Upper lobe of left lung (tissue), 6 donors: ENCODE measurements around the gene NFIB. TPM values are rescaled to one million over a fixed set of nuclear protein-coding genes. Genes with fewer than 3 reads are reported as not detected.

ENCODE experiments used
- ATAC-seq, 2 donors: fragments of 200-7000 bp; cut with Tn5 transposase; one replicate each; pipeline ENCODE4 v1.9.1; 2022; ENCODE audit warnings: mild to moderate bottlenecking in 2 of 2, moderate library complexity in 2 of 2; ENCODE audit not compliant: low FRiP score in 2 of 2
- DNase-seq, 2 donors: peaks; one replicate each; pipeline ENCODE4 v3.0.0-alpha.2; 2019 to 2020
- H3K27ac ChIP-seq, 4 donors: fragments of 200-600 bp; sonication (generic); one replicate each; pipeline ENCODE4 v1.5.1; 2016 to 2019
- H3K27me3 ChIP-seq, 4 donors: fragments of 200-600 bp; sonication (generic); one replicate each; pipeline ENCODE4 v1.5.1; 2017 to 2019
- H3K36me3 ChIP-seq, 4 donors: fragments of 200-600 bp; sonication (generic); one replicate each; pipeline ENCODE4 v1.5.1; 2016 to 2019
- H3K4me1 ChIP-seq, 4 donors: fragments of 200-600 bp; sonication (generic); one replicate each; pipeline ENCODE4 v1.5.1; 2018 to 2019
- H3K4me3 ChIP-seq, 4 donors: fragments of 200-600 bp; sonication (generic); one replicate each; pipeline ENCODE4 v1.5.1; 2017 to 2019; ENCODE audit warnings: mild to moderate bottlenecking in 2 of 4, moderate library complexity in 1 of 4
- H3K9me3 ChIP-seq, 4 donors: fragments of 200-600 bp; sonication (generic); one replicate each; pipeline ENCODE4 v1.5.1; 2018 to 2019
- EP300 ChIP-seq, 4 donors: sonication (generic); formaldehyde crosslinking; IDR thresholded peaks; one replicate each; pipeline ENCODE4 v1.5.1; 2017; ENCODE audit warnings: antibody characterized with exemption in 4 of 4, control low read depth in 2 of 4
- POLR2A ChIP-seq, 4 donors: fragments of 450-650 bp; IDR thresholded peaks; one replicate each; pipeline ENCODE4 v1.5.1; 2016 to 2017; ENCODE audit warnings: antibody characterized with exemption in 4 of 4, mild to moderate bottlenecking in 2 of 4
- POLR2AphosphoS5 ChIP-seq, 2 donors: sonication (generic); formaldehyde crosslinking; IDR thresholded peaks; one replicate each; pipeline ENCODE4 v1.5.1; 2017; ENCODE audit warnings: antibody characterized with exemption in 2 of 2
- WGBS, 2 donors: methylation state at CpG; one replicate each; pipeline ENCODE4 v1.1.5; 2017 to 2018; 5-methylcytosine and 5-hydroxymethylcytosine counted together
- total RNA-seq, 6 donors: library from RNA; depleted of rRNA in 4 of 6; stranded (reverse); fragments of >200 nt in 4 of 6; gene quantifications; one replicate each; pipeline versions ENCODE4 v1.1.0 to v1.2.1, GENCODE V29; 2016 to 2021
- TF ChIP-seq, protein P1 (sequence below), 6 experiments: fragments of 450-650 bp in 4 of 6; fragments of 200-600 bp in 2 of 6; sonication (generic) in 2 of 6; IDR thresholded peaks; one replicate each; pipeline ENCODE4 v1.5.1; 2016 to 2019; ENCODE audit warnings: antibody characterized with exemption in 6 of 6
- donor health status: DM: no; HTN: no; CAD: no; lungs with moderate emphysema.
- donor health status: DM: no; HTN: yes; CAD: no; lungs with severe emphysema.

Gene NFIB
- total RNA-seq, 6 donors from 2014 or later, result 33.9 to 109 (median 67.5) TPM

DNA sequence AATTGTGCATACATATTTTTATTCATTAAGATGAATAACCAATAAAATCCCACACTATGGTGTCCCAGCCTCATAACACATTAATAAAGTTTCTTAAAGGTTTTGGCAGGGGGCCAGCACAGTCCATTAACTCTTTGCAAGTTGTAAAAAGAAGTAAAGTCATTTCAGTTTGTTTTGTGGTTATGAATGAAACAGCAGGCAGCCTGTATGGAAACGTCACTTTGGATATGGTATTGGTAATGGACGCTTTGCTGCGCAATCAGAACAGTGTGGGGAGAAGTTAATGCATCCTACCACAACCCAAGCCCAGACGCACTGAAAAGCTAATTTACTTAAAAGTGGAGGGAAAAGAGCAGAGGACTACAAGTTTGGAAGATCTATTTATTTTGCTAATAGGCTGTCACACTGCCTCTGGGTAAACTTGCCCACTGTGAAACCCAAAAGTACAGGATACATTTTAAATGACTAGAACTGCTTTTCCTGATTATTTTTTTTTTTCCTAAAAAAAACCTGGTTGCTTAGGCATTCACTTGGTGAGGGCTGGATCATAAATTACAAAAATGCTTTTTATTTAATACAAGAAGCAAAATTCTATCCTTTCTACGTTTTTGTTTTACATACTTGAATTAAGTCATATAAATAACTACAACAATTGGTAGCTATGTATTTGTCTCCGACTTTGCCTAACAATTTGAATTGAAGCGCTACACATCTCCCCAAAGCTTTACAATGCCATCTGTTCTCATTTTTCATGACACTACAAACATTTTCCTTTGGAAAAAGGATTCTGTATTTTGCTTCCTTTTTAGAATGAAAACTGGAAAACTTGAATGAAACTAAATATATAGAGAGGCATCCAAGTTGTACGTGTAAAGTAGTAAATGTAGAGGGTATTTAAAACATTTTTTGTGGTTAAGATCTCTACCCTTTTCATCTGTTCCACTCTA lies 104.3 kb downstream of the NFIB start:
- H3K27ac ChIP-seq, result no peak overlapping the region
- no peak for DNase-seq

DNA sequence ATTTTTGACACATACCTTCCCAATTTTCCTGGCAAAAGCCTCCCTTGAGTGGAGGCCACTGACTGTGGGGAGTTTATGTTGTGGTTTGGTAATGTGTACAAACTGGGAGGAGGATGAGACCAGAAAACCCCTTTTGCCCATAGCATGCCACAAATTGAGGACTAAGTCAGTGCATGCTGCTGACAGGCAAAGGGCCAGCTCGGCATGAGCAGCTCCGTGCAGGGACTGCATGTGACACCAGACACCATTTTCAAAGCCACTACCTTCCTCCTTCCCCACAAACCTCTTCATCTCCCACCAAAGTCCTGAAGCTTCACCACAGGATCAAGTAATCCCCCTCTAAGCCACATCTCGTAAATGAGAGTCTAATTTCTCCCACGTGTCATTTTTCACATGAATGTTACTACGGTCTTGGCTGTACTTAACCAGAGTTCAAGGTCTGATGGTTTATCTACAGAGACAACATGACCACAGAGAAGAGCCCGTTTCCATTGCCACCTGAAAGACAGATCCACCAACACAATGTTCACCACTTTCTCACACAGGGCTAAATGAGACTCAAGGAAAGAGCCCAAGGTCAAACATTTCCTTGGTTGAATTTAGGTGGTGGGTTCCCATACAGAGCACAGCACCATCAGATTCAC lies 106.5 kb downstream of the NFIB start:
- Histone ChIP-seq H3K4me3 (no peak overlapping the region), H3K9me3 (no peaks in the 10 kb centered on the region), H3K4me1 (peaks cover 12 to 31% (median 26%) of the 10 kb centered on the region in 4 donors), H3K36me3 (no peaks in the 10 kb centered on the region), H3K27ac (no peak overlapping the region), H3K27me3 (no peaks in the 10 kb centered on the region)
- no peak for DNase-seq
- TF ChIP-seq, protein P1, sequence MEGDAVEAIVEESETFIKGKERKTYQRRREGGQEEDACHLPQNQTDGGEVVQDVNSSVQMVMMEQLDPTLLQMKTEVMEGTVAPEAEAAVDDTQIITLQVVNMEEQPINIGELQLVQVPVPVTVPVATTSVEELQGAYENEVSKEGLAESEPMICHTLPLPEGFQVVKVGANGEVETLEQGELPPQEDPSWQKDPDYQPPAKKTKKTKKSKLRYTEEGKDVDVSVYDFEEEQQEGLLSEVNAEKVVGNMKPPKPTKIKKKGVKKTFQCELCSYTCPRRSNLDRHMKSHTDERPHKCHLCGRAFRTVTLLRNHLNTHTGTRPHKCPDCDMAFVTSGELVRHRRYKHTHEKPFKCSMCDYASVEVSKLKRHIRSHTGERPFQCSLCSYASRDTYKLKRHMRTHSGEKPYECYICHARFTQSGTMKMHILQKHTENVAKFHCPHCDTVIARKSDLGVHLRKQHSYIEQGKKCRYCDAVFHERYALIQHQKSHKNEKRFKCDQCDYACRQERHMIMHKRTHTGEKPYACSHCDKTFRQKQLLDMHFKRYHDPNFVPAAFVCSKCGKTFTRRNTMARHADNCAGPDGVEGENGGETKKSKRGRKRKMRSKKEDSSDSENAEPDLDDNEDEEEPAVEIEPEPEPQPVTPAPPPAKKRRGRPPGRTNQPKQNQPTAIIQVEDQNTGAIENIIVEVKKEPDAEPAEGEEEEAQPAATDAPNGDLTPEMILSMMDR (IDR thresholded peaks at IDR 0.05), result no peak
- TF ChIP-seq POLR2A (IDR thresholded peaks at IDR 0.05) (no peak), POLR2AphosphoS5 (IDR thresholded peaks at IDR 0.05) (no peak), EP300 (IDR thresholded peaks at IDR 0.05) (no peak)
- ATAC-seq, result no peak
- WGBS, 2 donors, result 82 to 87% methylated on average over 6 of the region's 6 CpGs

More for the DNA sequence above, 104.3 kb downstream of the NFIB start:
- Histone ChIP-seq H3K4me1 (peaks cover 3 to 33% (median 25%) of the 10 kb centered on the region in 4 donors), H3K4me3 (no peak overlapping the region), H3K36me3 (no peaks in the 10 kb centered on the region), H3K9me3 (no peaks in the 10 kb centered on the region), H3K27me3 (no peaks in the 10 kb centered on the region)
- 77 to 80% methylated on average over 8 of the region's 8 CpGs for WGBS, 2 donors
- no peak for ATAC-seq
- TF ChIP-seq EP300 (IDR thresholded peaks at IDR 0.05), result no peak
- no peak for TF ChIP-seq POLR2AphosphoS5 (IDR thresholded peaks at IDR 0.05)
- TF ChIP-seq POLR2A (IDR thresholded peaks at IDR 0.05), result no peak
- TF ChIP-seq, protein P1 (IDR thresholded peaks at IDR 0.05), result no peak

DNA sequence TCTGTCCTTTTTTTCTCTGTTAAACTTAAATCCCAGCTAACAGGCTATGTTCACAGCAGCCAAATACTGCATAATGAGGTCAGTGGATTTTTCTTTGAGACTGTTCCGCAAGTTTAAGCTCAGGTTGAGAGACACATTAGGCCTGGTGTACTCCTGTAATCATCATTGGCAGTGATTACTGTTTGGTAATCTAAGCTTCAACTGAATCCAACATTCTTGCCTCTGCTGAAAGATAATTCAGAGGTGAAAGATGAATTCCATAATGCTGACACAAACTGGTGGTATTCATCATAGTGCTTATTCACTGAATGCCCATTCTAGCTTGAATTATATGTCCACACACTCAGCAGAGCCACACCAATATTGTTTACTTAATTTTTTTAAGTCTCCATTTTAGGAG lies 108.5 kb downstream of the NFIB start:
- Histone ChIP-seq H3K9me3 (no peaks in the 10 kb centered on the region), H3K36me3 (no peaks in the 10 kb centered on the region), H3K4me3 (no peak overlapping the region), H3K27me3 (no peaks in the 10 kb centered on the region), H3K4me1 (peaks cover 13 to 23% (median 15%) of the 10 kb centered on the region in 4 donors), H3K27ac (peak overlapping the region in 1 of 4 donors; percentile 27)
- no peak for DNase-seq
- peak in 1 of 2 donors; percentile 73 for ATAC-seq
- WGBS, 2 donors, result 80 to 85% methylated on average over 1 of the region's 1 CpG
- TF ChIP-seq, protein P1 (IDR thresholded peaks at IDR 0.05), result no peak
- no peak for TF ChIP-seq EP300 (IDR thresholded peaks at IDR 0.05)
- TF ChIP-seq POLR2AphosphoS5 (IDR thresholded peaks at IDR 0.05), result no peak
- TF ChIP-seq POLR2A (IDR thresholded peaks at IDR 0.05), result no peak

DNA sequence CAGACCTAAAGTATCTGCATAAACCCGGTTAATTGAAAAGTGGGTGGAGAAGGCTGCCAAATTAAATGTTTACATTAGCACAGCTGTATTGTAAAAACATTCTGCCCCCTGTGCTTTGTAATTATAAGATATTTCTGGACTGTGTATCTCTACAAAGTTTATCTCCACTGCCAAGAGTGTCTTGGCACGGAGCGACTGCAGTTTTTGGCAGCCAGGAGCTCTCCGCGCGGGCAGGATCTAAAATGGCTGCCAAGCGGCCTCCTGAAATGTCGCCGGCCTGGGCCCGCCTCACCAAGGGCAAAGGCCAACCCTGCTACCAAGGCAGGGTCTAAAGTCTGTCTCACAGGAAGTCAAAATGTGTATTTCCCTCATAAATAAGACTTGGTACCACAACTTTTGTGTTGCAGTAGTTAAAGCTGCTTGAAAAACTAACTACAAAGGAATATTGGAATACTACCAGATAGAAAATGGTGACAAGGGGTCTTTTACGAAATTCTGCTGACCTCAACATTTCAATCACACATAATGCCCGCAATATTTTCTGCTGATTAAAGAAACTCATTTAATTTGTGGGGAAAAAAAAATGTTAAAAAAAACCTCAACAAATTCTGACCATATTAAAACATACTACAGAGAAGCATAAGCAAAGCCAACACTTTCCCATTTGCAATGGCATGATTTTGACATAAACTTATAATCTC lies 110.4 kb downstream of the NFIB start:
- ATAC-seq (peak in 1 of 2 donors; percentile 22), DNase-seq (peak in 1 of 2 donors; percentile 69)
- H3K4me3 ChIP-seq, result peak overlapping the region in 2 of 4 donors; percentile 1 to 10
- no peaks in the 10 kb centered on the region for H3K27me3 ChIP-seq
- 49 to 50% methylated on average over 4 to 12 of the region's 12 CpGs for WGBS, 2 donors
- H3K4me1 ChIP-seq, result peaks cover 20 to 32% (median 27%) of the 10 kb centered on the region in 4 donors
- H3K9me3 ChIP-seq, result no peaks in the 10 kb centered on the region
- no peaks in the 10 kb centered on the region for H3K36me3 ChIP-seq
- TF ChIP-seq, protein P1 (IDR thresholded peaks at IDR 0.05), result no peak
- TF ChIP-seq EP300 (IDR thresholded peaks at IDR 0.05) (peak in 1 of 4 donors; percentile 13), POLR2A (IDR thresholded peaks at IDR 0.05) (no peak), POLR2AphosphoS5 (IDR thresholded peaks at IDR 0.05) (peak in 1 of 2 donors; percentile 50)
- H3K27ac ChIP-seq, result peak overlapping the region; percentile 65 to 75 (median 72)
